ENCODE data around the gene MCM5. TPM values are rescaled to one million over a fixed set of nuclear protein-coding genes. Genes with fewer than 3 reads are reported as not detected.
A peak's percentile ranks its signal among the peaks of the same experiment; 100 is the strongest.

Gene MCM5
- total and polyA plus RNA-seq, 8 donors, result 34.9 to 83.4 (median 63.9) TPM

DNA sequence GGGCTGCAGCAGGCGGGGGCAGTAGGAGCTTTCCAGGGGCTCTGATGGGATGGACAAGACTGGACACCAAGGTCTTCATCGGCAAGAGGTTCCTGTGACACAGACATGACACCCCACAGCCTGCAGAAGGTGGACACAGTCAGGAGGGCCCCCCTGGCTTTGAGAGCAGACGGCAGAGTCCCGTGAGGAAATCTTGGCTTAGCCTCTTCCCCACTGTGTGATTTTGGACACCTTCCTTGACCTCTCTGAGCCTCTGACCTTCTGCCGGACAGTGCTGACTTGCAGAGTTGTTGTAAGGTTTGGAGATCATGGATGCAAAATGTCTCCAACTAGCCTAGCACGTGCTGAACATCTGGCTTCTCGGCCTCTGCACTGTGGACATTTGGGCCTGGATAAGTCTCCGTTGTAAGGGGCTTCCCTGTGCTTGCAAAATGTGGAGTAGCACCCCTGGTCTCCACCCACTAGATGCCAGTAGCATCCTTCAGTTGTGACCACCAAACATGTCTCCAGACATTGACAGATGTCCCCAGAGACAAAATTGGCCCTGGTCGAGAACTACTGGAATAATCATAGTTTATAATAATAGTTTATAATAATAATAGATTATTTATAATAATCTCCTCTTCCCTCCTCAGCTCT lies 54.6 kb downstream of the MCM5 start:
- DNase-seq (peak in 2 of 4 donors; percentile 10 to 52), ATAC-seq (no peak)
- TF ChIP-seq, protein P1, sequence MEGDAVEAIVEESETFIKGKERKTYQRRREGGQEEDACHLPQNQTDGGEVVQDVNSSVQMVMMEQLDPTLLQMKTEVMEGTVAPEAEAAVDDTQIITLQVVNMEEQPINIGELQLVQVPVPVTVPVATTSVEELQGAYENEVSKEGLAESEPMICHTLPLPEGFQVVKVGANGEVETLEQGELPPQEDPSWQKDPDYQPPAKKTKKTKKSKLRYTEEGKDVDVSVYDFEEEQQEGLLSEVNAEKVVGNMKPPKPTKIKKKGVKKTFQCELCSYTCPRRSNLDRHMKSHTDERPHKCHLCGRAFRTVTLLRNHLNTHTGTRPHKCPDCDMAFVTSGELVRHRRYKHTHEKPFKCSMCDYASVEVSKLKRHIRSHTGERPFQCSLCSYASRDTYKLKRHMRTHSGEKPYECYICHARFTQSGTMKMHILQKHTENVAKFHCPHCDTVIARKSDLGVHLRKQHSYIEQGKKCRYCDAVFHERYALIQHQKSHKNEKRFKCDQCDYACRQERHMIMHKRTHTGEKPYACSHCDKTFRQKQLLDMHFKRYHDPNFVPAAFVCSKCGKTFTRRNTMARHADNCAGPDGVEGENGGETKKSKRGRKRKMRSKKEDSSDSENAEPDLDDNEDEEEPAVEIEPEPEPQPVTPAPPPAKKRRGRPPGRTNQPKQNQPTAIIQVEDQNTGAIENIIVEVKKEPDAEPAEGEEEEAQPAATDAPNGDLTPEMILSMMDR (IDR thresholded peaks at IDR 0.05), result no peak
- no peaks in the 10 kb centered on the region for H3K27me3 ChIP-seq
- H3K36me3 ChIP-seq, result no peaks in the 10 kb centered on the region
- no peak overlapping the region for H3K4me3 ChIP-seq
- no peak overlapping the region for H3K27ac ChIP-seq
- intact Hi-C loops (cut with DNase I), result no loop called here
- no peaks in the 10 kb centered on the region for H3K9me3 ChIP-seq
- no peaks in the 10 kb centered on the region for H3K4me1 ChIP-seq

DNA sequence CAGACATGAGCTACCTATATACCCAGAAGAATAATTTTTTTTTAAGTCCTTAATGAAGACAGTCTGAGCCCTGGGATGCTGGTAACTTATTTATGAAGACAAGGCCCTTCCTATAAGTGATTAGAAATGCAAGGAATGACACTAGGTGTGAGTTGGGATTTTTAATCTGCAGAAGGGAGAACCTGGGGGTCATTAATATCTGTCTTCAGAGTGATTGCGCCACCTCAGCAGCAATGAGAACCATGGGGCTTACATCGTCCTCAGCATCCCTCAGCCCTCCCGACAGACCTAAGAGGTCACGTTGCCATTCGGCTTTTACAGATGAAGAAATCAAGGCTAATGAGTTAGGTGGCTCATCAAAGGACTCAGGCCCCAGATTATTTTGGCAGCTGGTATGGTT lies 55.6 kb downstream of the MCM5 start:
- no peaks in the 10 kb centered on the region for H3K36me3 ChIP-seq
- intact Hi-C loops (cut with DNase I), result no loop called here
- H3K9me3 ChIP-seq, result no peaks in the 10 kb centered on the region
- H3K27me3 ChIP-seq, result no peaks in the 10 kb centered on the region
- H3K4me1 ChIP-seq, result no peaks in the 10 kb centered on the region
- ATAC-seq (no peak), DNase-seq (no peak)
- no peak overlapping the region for H3K4me3 ChIP-seq
- H3K27ac ChIP-seq, result no peak overlapping the region
- TF ChIP-seq, protein P1 (IDR thresholded peaks at IDR 0.05), result no peak

DNA sequence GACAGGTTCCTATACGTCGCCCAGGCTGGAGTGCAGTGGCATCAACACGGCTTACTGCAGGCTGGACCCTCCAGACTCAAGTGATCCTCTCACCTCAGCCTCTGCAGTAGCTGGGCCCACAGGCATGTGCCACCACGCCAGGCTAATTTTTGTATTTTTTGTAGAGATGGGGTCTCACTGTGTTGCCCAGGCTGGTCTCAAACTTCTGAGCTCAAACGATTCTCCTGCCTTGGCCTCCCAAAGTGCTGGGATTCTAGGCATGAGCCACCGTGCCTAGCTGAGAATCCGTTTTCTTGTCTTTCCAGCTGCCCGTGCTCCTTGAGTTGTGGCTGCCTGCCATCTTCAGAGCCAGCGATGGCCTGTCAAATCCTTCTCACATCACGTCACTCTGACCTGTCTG lies 56.8 kb downstream of the MCM5 start:
- ATAC-seq, result no peak
- intact Hi-C loops (cut with DNase I), result no loop called here

DNA sequence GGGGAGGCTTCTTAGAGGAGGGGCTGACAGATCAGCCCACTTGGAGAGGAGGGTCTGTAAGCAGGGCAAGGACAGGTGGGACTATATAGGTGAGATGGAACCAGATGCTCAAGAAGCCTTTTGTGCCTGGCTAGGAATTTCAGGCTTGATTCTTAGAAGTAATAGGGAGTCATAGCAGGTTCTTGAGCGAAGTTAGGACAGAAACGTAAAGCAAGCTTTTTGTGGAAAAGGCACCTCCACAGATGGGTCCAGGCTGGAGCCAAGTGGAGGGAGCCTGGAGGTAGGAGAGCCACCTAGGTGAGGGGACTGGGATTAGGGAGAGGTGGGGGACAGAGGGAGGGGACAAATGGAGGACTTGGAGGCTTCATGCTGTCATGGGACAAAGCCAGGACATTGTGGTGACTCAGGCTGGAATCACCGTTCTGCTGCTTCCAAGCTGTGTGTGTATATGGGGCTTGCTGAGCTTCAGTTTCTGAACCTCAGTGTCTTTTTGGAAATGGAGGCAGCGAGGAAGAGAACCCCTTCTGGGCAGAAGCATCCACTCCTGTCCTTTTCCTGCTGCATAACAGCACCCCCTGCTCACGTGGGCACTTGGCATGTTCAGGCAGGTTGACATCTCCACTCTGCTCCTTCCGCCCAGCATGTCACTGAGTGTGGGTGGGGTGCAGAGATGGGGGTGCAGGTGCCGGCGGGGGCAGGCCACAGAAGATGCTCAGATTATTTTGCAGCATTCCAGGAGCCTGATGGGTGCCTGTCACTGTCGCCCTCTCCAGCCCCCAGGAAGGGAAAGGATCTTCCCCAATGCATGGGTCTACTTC lies 58.0 kb downstream of the MCM5 start:
- no peak overlapping the region for H3K27ac ChIP-seq
- H3K36me3 ChIP-seq, result no peaks in the 10 kb centered on the region
- H3K9me3 ChIP-seq, result no peaks in the 10 kb centered on the region
- H3K4me3 ChIP-seq, result no peak overlapping the region
- intact Hi-C loops (cut with DNase I), result no loop called here
- no peaks in the 10 kb centered on the region for H3K27me3 ChIP-seq
- ATAC-seq, result no peak
- TF ChIP-seq, protein P1 (IDR thresholded peaks at IDR 0.05), result no peak
- no peaks in the 10 kb centered on the region for H3K4me1 ChIP-seq
- peak in 1 of 4 donors; percentile 37 for DNase-seq

More for the DNA sequence above, 56.8 kb downstream of the MCM5 start:
- Histone ChIP-seq H3K4me3 (no peak overlapping the region), H3K27me3 (no peaks in the 10 kb centered on the region), H3K4me1 (no peaks in the 10 kb centered on the region), H3K9me3 (no peaks in the 10 kb centered on the region), H3K36me3 (no peaks in the 10 kb centered on the region), H3K27ac (no peak overlapping the region)
- DNase-seq, result no peak
- TF ChIP-seq, protein P1 (IDR thresholded peaks at IDR 0.05), result no peak

All from left lung (tissue), 10 donors.